Thyroid gland (tissue), 4 donors: Measurements from ENCODE around the gene SVBP.

Experiments
- CTCF ChIP-seq, 6 experiments: fragments of 200-600 bp in 3 of 6; fragments of 450-650 bp in 3 of 6; sonication (generic) in 3 of 6; IDR thresholded peaks; one replicate each; pipeline ENCODE4 v1.5.1; 2016 to 2019; ENCODE audit warnings: antibody characterized with exemption in 6 of 6, mild to moderate bottlenecking in 2 of 6, inconsistent platforms in 1 of 6, moderate library complexity in 1 of 6
- POLR2A ChIP-seq, 2 donors: fragments of 450-650 bp; IDR thresholded peaks; one replicate each; pipeline ENCODE4 v1.6.1; 2017; ENCODE audit warnings: antibody characterized with exemption in 2 of 2, mild to moderate bottlenecking in 2 of 2, moderate library complexity in 1 of 2

- TF ChIP-seq CTCF (IDR thresholded peaks at IDR 0.05) (no peak), POLR2A (IDR thresholded peaks at IDR 0.05) (no peak)
Measured at GRCh38 chr1:42767510-42768000, 49.6 kb downstream of the SVBP start.
